ENCODE data around the gene PKDREJ. TPM values are rescaled to one million over a fixed set of nuclear protein-coding genes. Genes with fewer than 3 reads are reported as not detected.

Gene PKDREJ
- total RNA-seq, 1 experiment from 2014 or later, result not detected

DNA sequence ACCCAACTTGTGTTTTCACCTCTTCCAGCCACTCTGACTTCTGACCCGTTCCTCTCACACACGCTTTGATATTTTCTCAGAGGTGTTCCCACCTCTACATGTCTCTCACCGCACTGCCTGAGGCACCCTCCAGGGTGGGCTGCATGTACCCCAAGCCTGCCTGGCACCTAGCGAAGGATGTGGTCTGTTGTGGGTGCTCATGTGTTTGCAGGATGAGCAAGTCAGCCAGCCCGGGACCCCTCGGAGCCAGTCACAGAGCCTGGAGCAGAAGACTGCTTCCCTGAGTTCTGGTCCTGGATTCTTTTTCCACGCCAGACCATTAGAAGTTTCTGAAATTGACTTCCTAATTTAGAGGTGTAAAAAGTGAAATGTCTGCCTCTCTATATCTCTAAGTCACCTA lies 37.3 kb upstream of the PKDREJ start:
- Histone ChIP-seq H3K4me3 (ENCODE audit: low read depth in 2 of 2, low read length in 2 of 2) (no peak overlapping the region), H3K9me3 (ENCODE audit: control insufficient read depth, insufficient read depth, low read depth, low read length) (no peaks in the 10 kb centered on the region), H3K4me1 (ENCODE audit: control insufficient read depth, insufficient read depth, low read length) (no peaks in the 10 kb centered on the region; the same call in 1 of the 2 replicates), H3K27me3 (ENCODE audit: control insufficient read depth, insufficient read depth, low read length) (no peaks in the 10 kb centered on the region), H3K36me3 (ENCODE audit: control insufficient read depth, insufficient read depth, low read length) (peaks cover 6% of the 10 kb centered on the region), H3K27ac (ENCODE audit: low read length) (no peak overlapping the region)
- TF ChIP-seq, protein P1, sequence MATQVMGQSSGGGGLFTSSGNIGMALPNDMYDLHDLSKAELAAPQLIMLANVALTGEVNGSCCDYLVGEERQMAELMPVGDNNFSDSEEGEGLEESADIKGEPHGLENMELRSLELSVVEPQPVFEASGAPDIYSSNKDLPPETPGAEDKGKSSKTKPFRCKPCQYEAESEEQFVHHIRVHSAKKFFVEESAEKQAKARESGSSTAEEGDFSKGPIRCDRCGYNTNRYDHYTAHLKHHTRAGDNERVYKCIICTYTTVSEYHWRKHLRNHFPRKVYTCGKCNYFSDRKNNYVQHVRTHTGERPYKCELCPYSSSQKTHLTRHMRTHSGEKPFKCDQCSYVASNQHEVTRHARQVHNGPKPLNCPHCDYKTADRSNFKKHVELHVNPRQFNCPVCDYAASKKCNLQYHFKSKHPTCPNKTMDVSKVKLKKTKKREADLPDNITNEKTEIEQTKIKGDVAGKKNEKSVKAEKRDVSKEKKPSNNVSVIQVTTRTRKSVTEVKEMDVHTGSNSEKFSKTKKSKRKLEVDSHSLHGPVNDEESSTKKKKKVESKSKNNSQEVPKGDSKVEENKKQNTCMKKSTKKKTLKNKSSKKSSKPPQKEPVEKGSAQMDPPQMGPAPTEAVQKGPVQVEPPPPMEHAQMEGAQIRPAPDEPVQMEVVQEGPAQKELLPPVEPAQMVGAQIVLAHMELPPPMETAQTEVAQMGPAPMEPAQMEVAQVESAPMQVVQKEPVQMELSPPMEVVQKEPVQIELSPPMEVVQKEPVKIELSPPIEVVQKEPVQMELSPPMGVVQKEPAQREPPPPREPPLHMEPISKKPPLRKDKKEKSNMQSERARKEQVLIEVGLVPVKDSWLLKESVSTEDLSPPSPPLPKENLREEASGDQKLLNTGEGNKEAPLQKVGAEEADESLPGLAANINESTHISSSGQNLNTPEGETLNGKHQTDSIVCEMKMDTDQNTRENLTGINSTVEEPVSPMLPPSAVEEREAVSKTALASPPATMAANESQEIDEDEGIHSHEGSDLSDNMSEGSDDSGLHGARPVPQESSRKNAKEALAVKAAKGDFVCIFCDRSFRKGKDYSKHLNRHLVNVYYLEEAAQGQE (IDR thresholded peaks at IDR 0.05; ENCODE audit: insufficient read depth in 1 of 2, low read depth in 2 of 2, low read length in 1 of 2), result no peak
- TF ChIP-seq POLR2AphosphoS5 (IDR thresholded peaks at IDR 0.05; ENCODE audit: low read depth, low read length) (no peak), TCF7L2 (IDR thresholded peaks at IDR 0.05; ENCODE audit: low read depth, low read length) (no peak), SIN3A (IDR thresholded peaks at IDR 0.05; ENCODE audit: borderline replicate concordance, insufficient read depth, low read depth, low read length) (no peak)
- TF ChIP-seq, protein P2, sequence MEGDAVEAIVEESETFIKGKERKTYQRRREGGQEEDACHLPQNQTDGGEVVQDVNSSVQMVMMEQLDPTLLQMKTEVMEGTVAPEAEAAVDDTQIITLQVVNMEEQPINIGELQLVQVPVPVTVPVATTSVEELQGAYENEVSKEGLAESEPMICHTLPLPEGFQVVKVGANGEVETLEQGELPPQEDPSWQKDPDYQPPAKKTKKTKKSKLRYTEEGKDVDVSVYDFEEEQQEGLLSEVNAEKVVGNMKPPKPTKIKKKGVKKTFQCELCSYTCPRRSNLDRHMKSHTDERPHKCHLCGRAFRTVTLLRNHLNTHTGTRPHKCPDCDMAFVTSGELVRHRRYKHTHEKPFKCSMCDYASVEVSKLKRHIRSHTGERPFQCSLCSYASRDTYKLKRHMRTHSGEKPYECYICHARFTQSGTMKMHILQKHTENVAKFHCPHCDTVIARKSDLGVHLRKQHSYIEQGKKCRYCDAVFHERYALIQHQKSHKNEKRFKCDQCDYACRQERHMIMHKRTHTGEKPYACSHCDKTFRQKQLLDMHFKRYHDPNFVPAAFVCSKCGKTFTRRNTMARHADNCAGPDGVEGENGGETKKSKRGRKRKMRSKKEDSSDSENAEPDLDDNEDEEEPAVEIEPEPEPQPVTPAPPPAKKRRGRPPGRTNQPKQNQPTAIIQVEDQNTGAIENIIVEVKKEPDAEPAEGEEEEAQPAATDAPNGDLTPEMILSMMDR (IDR thresholded peaks at IDR 0.05), result no peak
- ATAC-seq (no peak), DNase-seq (ENCODE audit: low read depth, low spot score) (no peak)
- BruUV-seq (replicated peaks), result no TSS peak
- POLR2A ChIA-PET, result no interaction called here
- in situ Hi-C loops (cut with HindIII; ENCODE audit: low pct_unique_long_range_greater_than_20kb, low sequenced_read_pairs) (loop anchor here (25.0 kb wide), 1 partner anchor 288 kb away; no protein-coding TSS in a partner anchor), intact Hi-C loops (cut with micrococcal nuclease; ENCODE audit: unreplicated experiment) (no loop called here)
- CTCF ChIA-PET, result no interaction called here

DNA sequence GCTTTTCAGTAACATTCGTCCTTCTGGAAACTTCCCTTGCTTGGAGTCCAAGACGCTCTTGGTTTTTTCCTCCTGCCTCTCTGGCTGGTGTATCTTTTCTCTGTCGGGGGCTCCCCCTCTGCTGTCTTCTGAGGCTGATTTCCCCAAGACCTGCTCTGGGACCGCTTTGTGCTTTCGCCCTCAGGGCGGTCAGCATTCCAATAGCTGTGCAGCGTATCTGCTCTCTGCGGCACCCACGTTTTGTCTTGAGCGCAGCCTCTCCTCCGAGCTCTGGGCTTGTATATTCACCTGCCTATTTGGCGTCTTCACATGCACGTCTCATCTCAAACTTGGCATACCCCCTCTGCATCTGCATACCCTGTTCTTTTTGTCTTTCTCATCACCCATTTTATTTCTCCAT lies 36.0 kb upstream of the PKDREJ start:
- Histone ChIP-seq H3K27ac (ENCODE audit: low read length) (no peak overlapping the region), H3K27me3 (ENCODE audit: control insufficient read depth, insufficient read depth, low read length) (no peaks in the 10 kb centered on the region), H3K36me3 (ENCODE audit: control insufficient read depth, insufficient read depth, low read length) (peaks cover 6% of the 10 kb centered on the region), H3K4me1 (ENCODE audit: control insufficient read depth, insufficient read depth, low read length) (no peaks in the 10 kb centered on the region; the same call in 1 of the 2 replicates), H3K9me3 (ENCODE audit: control insufficient read depth, insufficient read depth, low read depth, low read length) (no peaks in the 10 kb centered on the region), H3K4me3 (ENCODE audit: low read depth in 2 of 2, low read length in 2 of 2) (no peak overlapping the region)
- intact Hi-C loops (cut with micrococcal nuclease; ENCODE audit: unreplicated experiment), result loop anchor here (5.0 kb wide), 1 partner anchor 177 kb away; no protein-coding TSS in a partner anchor
- POLR2A ChIA-PET, result interaction anchor here (0.7 kb wide), 1 partner anchor 172 kb away, joined by 3 read pairs; no protein-coding TSS in a partner anchor
- CTCF ChIA-PET, result no interaction called here
- in situ Hi-C loops (cut with HindIII; ENCODE audit: low pct_unique_long_range_greater_than_20kb, low sequenced_read_pairs), result no loop called here
- no TSS peak for BruUV-seq (replicated peaks)
- DNase-seq (ENCODE audit: low read depth, low spot score) (no peak), ATAC-seq (no peak)
- TF ChIP-seq, protein P2 (IDR thresholded peaks at IDR 0.05), result no peak
- TF ChIP-seq, protein P1 (IDR thresholded peaks at IDR 0.05; ENCODE audit: insufficient read depth in 1 of 2, low read depth in 2 of 2, low read length in 1 of 2), result no peak
- no peak for TF ChIP-seq SIN3A (IDR thresholded peaks at IDR 0.05; ENCODE audit: borderline replicate concordance, insufficient read depth, low read depth, low read length)
- TF ChIP-seq POLR2AphosphoS5 (IDR thresholded peaks at IDR 0.05; ENCODE audit: low read depth, low read length), result no peak
- no peak for TF ChIP-seq TCF7L2 (IDR thresholded peaks at IDR 0.05; ENCODE audit: low read depth, low read length)
